ENCODE results near the gene GLCCI1. TPM values are rescaled to one million over a fixed set of nuclear protein-coding genes. Genes with fewer than 3 reads are reported as not detected.

The GLCCI1 gene
- total and polyA plus RNA-seq, 2 of the 13 experiments (the other 11 are each of a cell fraction or from before 2014, with no cell fraction given) = 1.3 to 1.7 TPM

- H3K4me1 ChIP-seq (ENCODE audit: insufficient read depth, low read length) = no peaks in the 10 kb centered on the region
- ATAC-seq = no peak
- no peaks in the 10 kb centered on the region for H3K9me3 ChIP-seq (ENCODE audit: low read length)
- no peak for DNase-seq (ENCODE audit: low spot score)
- no peak for FAIRE-seq
- intact Hi-C loops (cut with micrococcal nuclease; ENCODE audit: unreplicated experiment) (no loop called here), in situ Hi-C loops (cut with HindIII; ENCODE audit: extremely low pct_ligation_motif_present, low pct_unique_long_range_greater_than_20kb) (no loop called here)
- POLR2A ChIA-PET = no interaction called here
- TF ChIP-seq MAFK (conservative IDR thresholded peaks at IDR 0.05 in 1 of 2, IDR thresholded peaks at IDR 0.05 in 1 of 2; ENCODE audit: low read length in 2 of 2) (no peak), FOSL1 (CRISPR knock-in tag; IDR thresholded peaks at IDR 0.05; ENCODE audit: borderline replicate concordance) (no peak), ZNF124 (CRISPR knock-in tag; IDR thresholded peaks at IDR 0.05) (no peak), NR2C2 (CRISPR knock-in tag; IDR thresholded peaks at IDR 0.05; ENCODE audit: borderline replicate concordance) (no peak), MAFG (CRISPR knock-in tag; IDR thresholded peaks at IDR 0.05) (no peak), ZBTB49 (CRISPR knock-in tag; IDR thresholded peaks at IDR 0.05; ENCODE audit: borderline replicate concordance) (no peak), BRD4 (CRISPR knock-in tag; IDR thresholded peaks at IDR 0.05) (no peak), NCOR1 (IDR thresholded peaks at IDR 0.05; ENCODE audit: borderline replicate concordance, low read length) (no peak), ZNF563 (CRISPR knock-in tag; IDR thresholded peaks at IDR 0.05) (no peak), ZFP41 (CRISPR knock-in tag; IDR thresholded peaks at IDR 0.05; ENCODE audit: borderline replicate concordance) (no peak), ZNF772 (CRISPR knock-in tag; IDR thresholded peaks at IDR 0.05) (no peak), ZNF350 (CRISPR knock-in tag; IDR thresholded peaks at IDR 0.05; ENCODE audit: borderline replicate concordance, low read depth) (no peak)
- WGBS (ENCODE audit: low lambda C conversion rate) = 83% methylated on average over 12 of the region's 12 CpGs
- no peak overlapping the region for H2AFZ ChIP-seq (ENCODE audit: low read length)
- no peak overlapping the region for H3K4me2 ChIP-seq (ENCODE audit: low read depth, low read length)
- H3K27me3 ChIP-seq (ENCODE audit: control insufficient read depth in 1 of 2, insufficient read depth in 2 of 2, low read length in 2 of 2) = no peaks in the 10 kb centered on the region
- H3K79me2 ChIP-seq (ENCODE audit: insufficient read depth, low read length) = no peaks in the 10 kb centered on the region
- H3K9ac ChIP-seq (ENCODE audit: insufficient read depth, low read depth, low read length) = no peak overlapping the region
- H3K4me3 ChIP-seq (replicated peaks in 1 of 3; ENCODE audit: insufficient read depth in 1 of 3, low read depth in 2 of 3, low read length in 3 of 3) = no peak overlapping the region
- BruUV-seq (replicated peaks) = no TSS peak
- CTCF ChIA-PET (ENCODE audit: low intra/inter-chr PET ratio, low total read pairs) = no interaction called here
- no peak overlapping the region for H3K27ac ChIP-seq (ENCODE audit: extremely low read length, insufficient read depth, low read length)
- no peaks in the 10 kb centered on the region for H3K36me3 ChIP-seq (replicated peaks in 1 of 2; ENCODE audit: control insufficient read depth in 1 of 2, insufficient read depth in 2 of 2, low read length in 2 of 2)
- H4K20me1 ChIP-seq (ENCODE audit: insufficient read depth, low read length) = no peaks in the 10 kb centered on the region
Observed at GRCh38 chr7:8064828-8065227, 96.2 kb downstream of the GLCCI1 start.
